Measurements from ENCODE around the gene SGIP1. TPM values are rescaled to one million over a fixed set of nuclear protein-coding genes. Genes with fewer than 3 reads are reported as not detected.
A peak's percentile ranks its signal among the peaks of the same experiment; 100 is the strongest.

Gene SGIP1
- total and polyA plus RNA-seq, 4 donors = 2.7 to 17.0 (median 4.7) TPM

- H3K27me3 ChIP-seq (ENCODE audit: control insufficient read depth in 3 of 3, insufficient read depth in 3 of 3, low read length in 2 of 3) = no peaks in the 10 kb centered on the region
- WGBS, 2 donors = 49 to 76% methylated on average over 1 of the region's 1 CpG
- H3K4me3 ChIP-seq = no peak overlapping the region
- no peak overlapping the region for H3K9ac ChIP-seq (ENCODE audit: insufficient read depth in 1 of 2, low read length in 2 of 2)
- H3K27ac ChIP-seq (ENCODE audit: low read depth in 1 of 2, low read length in 1 of 2) = peak overlapping the region in 1 of 2 donors; percentile 38
- TF ChIP-seq, protein P1, sequence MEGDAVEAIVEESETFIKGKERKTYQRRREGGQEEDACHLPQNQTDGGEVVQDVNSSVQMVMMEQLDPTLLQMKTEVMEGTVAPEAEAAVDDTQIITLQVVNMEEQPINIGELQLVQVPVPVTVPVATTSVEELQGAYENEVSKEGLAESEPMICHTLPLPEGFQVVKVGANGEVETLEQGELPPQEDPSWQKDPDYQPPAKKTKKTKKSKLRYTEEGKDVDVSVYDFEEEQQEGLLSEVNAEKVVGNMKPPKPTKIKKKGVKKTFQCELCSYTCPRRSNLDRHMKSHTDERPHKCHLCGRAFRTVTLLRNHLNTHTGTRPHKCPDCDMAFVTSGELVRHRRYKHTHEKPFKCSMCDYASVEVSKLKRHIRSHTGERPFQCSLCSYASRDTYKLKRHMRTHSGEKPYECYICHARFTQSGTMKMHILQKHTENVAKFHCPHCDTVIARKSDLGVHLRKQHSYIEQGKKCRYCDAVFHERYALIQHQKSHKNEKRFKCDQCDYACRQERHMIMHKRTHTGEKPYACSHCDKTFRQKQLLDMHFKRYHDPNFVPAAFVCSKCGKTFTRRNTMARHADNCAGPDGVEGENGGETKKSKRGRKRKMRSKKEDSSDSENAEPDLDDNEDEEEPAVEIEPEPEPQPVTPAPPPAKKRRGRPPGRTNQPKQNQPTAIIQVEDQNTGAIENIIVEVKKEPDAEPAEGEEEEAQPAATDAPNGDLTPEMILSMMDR (IDR thresholded peaks at IDR 0.05; ENCODE audit: control extremely low read depth, extremely low read depth) = no peak
- H3K36me3 ChIP-seq (ENCODE audit: control insufficient read depth in 4 of 4, insufficient read depth in 4 of 4, low read length in 4 of 4) = no peaks in the 10 kb centered on the region
- no peak for DNase-seq
- H3K4me1 ChIP-seq (ENCODE audit: control insufficient read depth in 5 of 5, insufficient read depth in 5 of 5, low read length in 5 of 5) = peaks cover 4 to 40% (median 7%) of the 10 kb centered on the region in 5 donors
- ATAC-seq (ENCODE audit: insufficient read depth, low FRiP score) = no peak
- H3K9me3 ChIP-seq (ENCODE audit: control insufficient read depth in 4 of 4, insufficient read depth in 3 of 4, low read length in 3 of 4) = peaks cover 0 to 6% (median 0%) of the 10 kb centered on the region in 4 donors
Observed at GRCh38 chr1:66535853-66536252, 1.9 kb downstream of the SGIP1 start.

DNA sequence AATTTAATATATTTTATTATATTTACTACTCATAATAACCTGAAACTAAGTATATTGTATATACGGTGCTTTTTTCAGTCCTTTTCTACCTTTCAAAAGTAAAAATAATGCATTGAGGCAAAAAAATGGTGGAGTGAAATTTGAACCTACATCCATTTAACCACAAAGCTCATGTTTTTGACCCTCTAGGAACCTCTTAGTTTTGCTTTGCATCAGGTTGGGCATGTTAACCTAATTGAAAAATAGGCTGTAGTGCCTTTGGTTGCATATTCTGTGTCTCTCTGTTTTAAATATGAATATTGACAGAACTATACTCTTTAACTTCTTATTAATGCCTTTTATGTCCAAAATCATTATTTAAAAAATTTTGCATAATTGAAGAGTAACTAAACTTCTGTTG, 3.8 kb downstream of the SGIP1 start:
- Histone ChIP-seq H3K27ac (ENCODE audit: low read depth in 1 of 2, low read length in 1 of 2) (no peak overlapping the region), H3K27me3 (ENCODE audit: control insufficient read depth in 3 of 3, insufficient read depth in 3 of 3, low read length in 2 of 3) (no peaks in the 10 kb centered on the region), H3K9ac (ENCODE audit: insufficient read depth in 1 of 2, low read length in 2 of 2) (no peak overlapping the region), H3K36me3 (ENCODE audit: control insufficient read depth in 4 of 4, insufficient read depth in 4 of 4, low read length in 4 of 4) (no peaks in the 10 kb centered on the region), H3K4me1 (ENCODE audit: control insufficient read depth in 5 of 5, insufficient read depth in 5 of 5, low read length in 5 of 5) (peaks cover 6 to 44% (median 9%) of the 10 kb centered on the region in 5 donors), H3K4me3 (no peak overlapping the region), H3K9me3 (ENCODE audit: control insufficient read depth in 4 of 4, insufficient read depth in 3 of 4, low read length in 3 of 4) (peaks cover 0 to 6% (median 0%) of the 10 kb centered on the region in 4 donors)
- ATAC-seq (ENCODE audit: insufficient read depth, low FRiP score) = no peak
- DNase-seq = no peak
- TF ChIP-seq, protein P1 (IDR thresholded peaks at IDR 0.05; ENCODE audit: control extremely low read depth, extremely low read depth) = no peak
- 97 to 98% methylated on average over 1 of the region's 1 CpG for WGBS, 2 donors

- no peak for ATAC-seq (ENCODE audit: insufficient read depth, low FRiP score)
- H3K4me1 ChIP-seq (ENCODE audit: control insufficient read depth in 5 of 5, insufficient read depth in 5 of 5, low read length in 5 of 5) = peaks cover 5 to 43% (median 13%) of the 10 kb centered on the region in 5 donors
- TF ChIP-seq, protein P1 (IDR thresholded peaks at IDR 0.05; ENCODE audit: control extremely low read depth, extremely low read depth) = no peak
- no peaks in the 10 kb centered on the region for H3K9me3 ChIP-seq (ENCODE audit: control insufficient read depth in 4 of 4, insufficient read depth in 3 of 4, low read length in 3 of 4)
- DNase-seq = no peak
- no peak overlapping the region for H3K9ac ChIP-seq (ENCODE audit: insufficient read depth in 1 of 2, low read length in 2 of 2)
- no peaks in the 10 kb centered on the region for H3K36me3 ChIP-seq (ENCODE audit: control insufficient read depth in 4 of 4, insufficient read depth in 4 of 4, low read length in 4 of 4)
- no peaks in the 10 kb centered on the region for H3K27me3 ChIP-seq (ENCODE audit: control insufficient read depth in 3 of 3, insufficient read depth in 3 of 3, low read length in 2 of 3)
- no peak overlapping the region for H3K27ac ChIP-seq (ENCODE audit: low read depth in 1 of 2, low read length in 1 of 2)
- H3K4me3 ChIP-seq = no peak overlapping the region
- WGBS, 2 donors = 90% methylated on average over 1 of the region's 1 CpG
Observed at GRCh38 chr1:66539491-66539890, 5.5 kb downstream of the SGIP1 start.

- no peak overlapping the region for H3K4me3 ChIP-seq
- WGBS, 2 donors = 62 to 80% methylated on average over 3 of the region's 3 CpGs
- H3K9me3 ChIP-seq (ENCODE audit: control insufficient read depth in 4 of 4, insufficient read depth in 3 of 4, low read length in 3 of 4) = no peaks in the 10 kb centered on the region
- H3K36me3 ChIP-seq (ENCODE audit: control insufficient read depth in 4 of 4, insufficient read depth in 4 of 4, low read length in 4 of 4) = no peaks in the 10 kb centered on the region
- H3K27ac ChIP-seq (ENCODE audit: low read depth in 1 of 2, low read length in 1 of 2) = peak overlapping the region in 1 of 2 donors; percentile 48
- no peaks in the 10 kb centered on the region for H3K27me3 ChIP-seq (ENCODE audit: control insufficient read depth in 3 of 3, insufficient read depth in 3 of 3, low read length in 2 of 3)
- DNase-seq (peak in 2 of 3 donors; percentile 55 to 75), ATAC-seq (ENCODE audit: insufficient read depth, low FRiP score) (no peak)
- no peak overlapping the region for H3K9ac ChIP-seq (ENCODE audit: insufficient read depth in 1 of 2, low read length in 2 of 2)
- TF ChIP-seq, protein P1 (IDR thresholded peaks at IDR 0.05; ENCODE audit: control extremely low read depth, extremely low read depth) = no peak
- peaks cover 5 to 33% (median 13%) of the 10 kb centered on the region in 5 donors for H3K4me1 ChIP-seq (ENCODE audit: control insufficient read depth in 5 of 5, insufficient read depth in 5 of 5, low read length in 5 of 5)
Observed at GRCh38 chr1:66540434-66541032, 6.6 kb downstream of the SGIP1 start.
